Daoy (cell line): ENCODE measurements around the gene ADTRP. TPM values are rescaled to one million over a fixed set of nuclear protein-coding genes. Genes with fewer than 3 reads are reported as not detected.

Experiments used
- DNase-seq: peaks from one replicate; pipeline ENCODE4 v3.0.0-alpha.2; 2015; ENCODE audit warnings: low read depth
- total RNA-seq: library from RNA; depleted of rRNA; stranded (reverse); fragments of >200 nt; shearing (Covaris generic); gene quantifications from 2 replicates; pipeline ENCODE4 v1.2.3, GENCODE V29; 2014

Gene ADTRP
- total RNA-seq, 1 experiment from 2014 or later = 2.8 TPM

- no peak for DNase-seq
These were observed 54.3 kb downstream of the ADTRP start for GRCh38 chr6:11724286-11724685.

GRCh38 chr6:11722805-11723631 is 55.6 kb downstream of the ADTRP start:
- no peak for DNase-seq

- DNase-seq = no peak
These were observed 56.4 kb downstream of the ADTRP start for GRCh38 chr6:11722220-11722619.

- DNase-seq = no peak
These were observed 60.1 kb downstream of the ADTRP start for GRCh38 chr6:11718463-11718862.

GRCh38 chr6:11718031-11718430 is 60.6 kb downstream of the ADTRP start:
- no peak for DNase-seq

GRCh38 chr6:11714798-11715285 is 63.8 kb downstream of the ADTRP start:
- DNase-seq = no peak

GRCh38 chr6:11714116-11714797 is 64.3 kb downstream of the ADTRP start:
- no peak for DNase-seq

GRCh38 chr6:11712760-11713159 is 65.8 kb downstream of the ADTRP start:
- DNase-seq = peak; percentile 30

GRCh38 chr6:11711984-11712711 is 66.5 kb downstream of the ADTRP start:
- DNase-seq = no peak

GRCh38 chr6:11711003-11711983 is 67.3 kb downstream of the ADTRP start:
- no peak for DNase-seq

GRCh38 chr6:11710311-11710761 is 68.3 kb downstream of the ADTRP start:
- DNase-seq = peak; percentile 13

- DNase-seq = no peak
These were observed 72.4 kb downstream of the ADTRP start for GRCh38 chr6:11706171-11706570.

- no peak for DNase-seq
These were observed 73.1 kb downstream of the ADTRP start for GRCh38 chr6:11705483-11705882.

GRCh38 chr6:11705069-11705468 is 73.5 kb downstream of the ADTRP start:
- DNase-seq = no peak

GRCh38 chr6:11703725-11704124 is 74.9 kb downstream of the ADTRP start:
- no peak for DNase-seq

- peak; percentile 66 for DNase-seq
These were observed 76.0 kb downstream of the ADTRP start for GRCh38 chr6:11702500-11703130.

- DNase-seq = no peak
These were observed 76.5 kb downstream of the ADTRP start for GRCh38 chr6:11702089-11702488.

- DNase-seq = no peak
These were observed 77.0 kb downstream of the ADTRP start for GRCh38 chr6:11701573-11701972.

GRCh38 chr6:11700118-11700718 is 78.4 kb downstream of the ADTRP start:
- DNase-seq = peak; percentile 37

GRCh38 chr6:11699576-11699975 is 79.0 kb downstream of the ADTRP start:
- DNase-seq = no peak
